H1 (cell line): ENCODE data around the gene TBRG4. TPM values are rescaled to one million over a fixed set of nuclear protein-coding genes. Genes with fewer than 3 reads are reported as not detected.

Experiments used
- CTCF ChIA-PET: fragments of 300-600 bp; sonication (Branson Sonifier 250); formaldehyde crosslinking; loops from one replicate; lab custom pipeline; 2021; ENCODE audit not compliant: partially characterized antibody; lab: Charles Lee
- POLR2A ChIA-PET: fragments of 300-600 bp; sonication (Branson Sonifier 250); formaldehyde crosslinking; loops from one replicate; lab custom pipeline; 2021; ENCODE audit warnings: inconsistent platforms; ENCODE audit not compliant: partially characterized antibody; lab: Charles Lee
- DNase-seq, 2 experiments: peaks; one replicate each; pipeline versions ENCODE4 v3.0.0 to v3.0.0-alpha.2; 2010 to 2022; ENCODE audit warnings: low spot score in 2 of 2, low read depth in 1 of 2, mixed read lengths in 1 of 2
- FAIRE-seq: peaks from 2 replicates; lab custom pipeline; 2011; peaks lifted over from hg19 to GRCh38; lab: Jason Lieb, UNC
- H2AFZ ChIP-seq: 2 replicates; pipeline ENCODE4 v1.8.1; 2012; ENCODE audit warnings: low read length, inconsistent platforms
- H2AK5ac ChIP-seq: 2 replicates; pipeline ENCODE4 v1.6.1; 2013; ENCODE audit warnings: low read depth, low read length
- H2BK120ac ChIP-seq: replicated peaks from 2 replicates; pipeline ENCODE3; 2013; ENCODE audit warnings: low read depth, low read length, inconsistent platforms
- H2BK12ac ChIP-seq: 2 replicates; pipeline ENCODE4 v1.6.1; 2013; ENCODE audit warnings: low read depth, low read length
- H2BK15ac ChIP-seq: 2 replicates; pipeline ENCODE4 v1.6.1; 2013; ENCODE audit warnings: low read length
- H2BK20ac ChIP-seq: 2 replicates; pipeline ENCODE4 v1.6.1; 2013; ENCODE audit warnings: low read length
- H2BK5ac ChIP-seq: 2 replicates; pipeline ENCODE4 v1.6.1; 2013; ENCODE audit warnings: low read depth, low read length
- H3K14ac ChIP-seq: 2 replicates; pipeline ENCODE4 v1.6.1; 2013; ENCODE audit warnings: inconsistent platforms; ENCODE audit not compliant: insufficient read length
- H3K18ac ChIP-seq: 2 replicates; pipeline ENCODE4 v1.6.1; 2013; ENCODE audit warnings: low read length; ENCODE audit errors: extremely low read depth
- H3K23ac ChIP-seq: 2 replicates; pipeline ENCODE4 v1.6.1; 2013; ENCODE audit warnings: inconsistent platforms; ENCODE audit not compliant: insufficient read length
- H3K23me2 ChIP-seq: 2 replicates; pipeline ENCODE4 v1.6.1; 2013; ENCODE audit warnings: low read depth, low read length
- H3K27ac ChIP-seq: 2 replicates; pipeline ENCODE4 v1.6.1; 2011; ENCODE audit warnings: low read depth, low read length, inconsistent platforms
- H3K27me3 ChIP-seq, 4 experiments: replicated peaks in 1 of 4; 1 replicate in 1 of 4; 2 replicates in 3 of 4; pipeline versions ENCODE4 v1.6.1 to v1.8.1; 2011 to 2013; ENCODE audit warnings: low read length in 3 of 4, mild to moderate bottlenecking in 3 of 4, inconsistent platforms in 2 of 4, mixed read lengths in 2 of 4, moderate library complexity in 1 of 4; ENCODE audit not compliant: control insufficient read depth in 3 of 4, insufficient read depth in 3 of 4; ENCODE audit errors: extremely low read depth in 1 of 4
- H3K36me3 ChIP-seq, 4 experiments: 2 replicates each; pipeline versions ENCODE4 v1.6.1 to v1.8.1; 2011 to 2013; ENCODE audit warnings: mild to moderate bottlenecking in 4 of 4, low read length in 3 of 4, moderate library complexity in 2 of 4, control low read depth in 1 of 4, inconsistent platforms in 1 of 4; ENCODE audit not compliant: insufficient read depth in 4 of 4, control insufficient read depth in 2 of 4
- H3K4ac ChIP-seq: replicated peaks from 2 replicates; pipeline ENCODE3; 2013; ENCODE audit warnings: low read length, low read depth, mixed read lengths, inconsistent platforms; ENCODE audit not compliant: insufficient read length
- H3K4me1 ChIP-seq, 4 experiments: replicated peaks in 1 of 4; 1 replicate in 1 of 4; 2 replicates in 3 of 4; pipeline versions ENCODE4 v1.6.1 to v1.8.1; 2011 to 2013; ENCODE audit warnings: low read length in 3 of 4, inconsistent platforms in 2 of 4, mixed read lengths in 1 of 4; ENCODE audit not compliant: insufficient read depth in 4 of 4, control insufficient read depth in 3 of 4
- H3K4me2 ChIP-seq, 2 experiments: 2 replicates each; pipeline versions ENCODE4 v1.6.1 to v1.8.1; 2011 to 2013; ENCODE audit warnings: low read depth in 2 of 2, low read length in 2 of 2, control low read depth in 1 of 2, inconsistent platforms in 1 of 2, mild to moderate bottlenecking in 1 of 2; ENCODE audit not compliant: insufficient read depth in 1 of 2
- H3K4me3 ChIP-seq, 4 experiments: fragments of 200-600, 300-600 bp in 1 of 4; sonication (generic), shearing (Covaris generic), sonication (Bioruptor Twin) in 1 of 4; 2 replicates each; pipeline versions ENCODE4 v1.5.1 to v1.8.1; 2011 to 2016; ENCODE audit warnings: low read length in 4 of 4, low read depth in 3 of 4, control low read depth in 2 of 4, inconsistent platforms in 2 of 4, mild to moderate bottlenecking in 2 of 4, mixed read lengths in 1 of 4, moderate library complexity in 1 of 4; ENCODE audit not compliant: insufficient read depth in 2 of 4; ENCODE audit errors: extremely low read depth in 1 of 4
- H3K56ac ChIP-seq: replicated peaks from 2 replicates; pipeline ENCODE3; 2013; ENCODE audit warnings: low read depth, mild to moderate bottlenecking, mixed read lengths, low read length, inconsistent platforms; ENCODE audit not compliant: insufficient read length
- H3K79me1 ChIP-seq: 2 replicates; pipeline ENCODE4 v1.6.1; 2013; ENCODE audit warnings: low read depth, low read length, control low read depth
- H3K79me2 ChIP-seq, 2 experiments: 2 replicates each; pipeline versions ENCODE4 v1.6.1 to v1.8.1; 2012 to 2013; ENCODE audit warnings: low read length in 2 of 2, mild to moderate bottlenecking in 2 of 2, inconsistent platforms in 1 of 2; ENCODE audit not compliant: insufficient read depth in 2 of 2, control insufficient read depth in 1 of 2
- H3K9ac ChIP-seq, 4 experiments: replicated peaks in 1 of 4; 1 replicate in 1 of 4; 2 replicates in 3 of 4; pipeline versions ENCODE4 v1.6.1 to v1.8.1; 2011 to 2013; ENCODE audit warnings: low read depth in 3 of 4, low read length in 3 of 4, control low read depth in 2 of 4, mild to moderate bottlenecking in 2 of 4, moderate library complexity in 2 of 4, inconsistent platforms in 1 of 4; ENCODE audit errors: extremely low read depth in 1 of 4
- H3K9me3 ChIP-seq, 2 experiments: 2 replicates each; pipeline versions ENCODE4 v1.6.1 to v1.8.1; 2012 to 2013; ENCODE audit warnings: mild to moderate bottlenecking in 2 of 2, moderate library complexity in 2 of 2, control low read depth in 1 of 2, inconsistent platforms in 1 of 2, low read depth in 1 of 2, low read length in 1 of 2, mixed read lengths in 1 of 2; ENCODE audit not compliant: insufficient read depth in 2 of 2
- H4K20me1 ChIP-seq, 2 experiments: replicated peaks in 1 of 2; 2 replicates each; pipeline versions ENCODE3 to v1.8.1; 2011 to 2013; ENCODE audit warnings: inconsistent platforms in 2 of 2, low read length in 2 of 2, mild to moderate bottlenecking in 1 of 2; ENCODE audit not compliant: insufficient read depth in 2 of 2, control insufficient read depth in 1 of 2
- H4K5ac ChIP-seq: 2 replicates; pipeline ENCODE4 v1.6.1; 2013; ENCODE audit warnings: low read length, low read depth, mixed read lengths, inconsistent platforms; ENCODE audit not compliant: insufficient read length
- H4K8ac ChIP-seq: 2 replicates; pipeline ENCODE4 v1.8.0; 2013; ENCODE audit warnings: mild to moderate bottlenecking, moderate library complexity, low read length, inconsistent platforms; ENCODE audit not compliant: insufficient read depth; ENCODE audit errors: extremely low read depth
- H4K91ac ChIP-seq: replicated peaks from 2 replicates; pipeline ENCODE3; 2013; ENCODE audit warnings: low read length, mixed read lengths, inconsistent platforms; ENCODE audit not compliant: insufficient read length
- WGBS, 2 experiments: shearing (Covaris generic) in 1 of 2; methylation state at CpG; one replicate each; pipeline versions ENCODE4 v1.1.6 to v1.1.7; 2013 to 2015; ENCODE audit warnings: low lambda C conversion rate in 2 of 2, mixed read lengths in 2 of 2, inconsistent platforms in 1 of 2, low coverage in 1 of 2, missing lambda C conversion rate in 1 of 2; ENCODE audit not compliant: insufficient replicate concordance in 2 of 2, insufficient coverage in 1 of 2, insufficient read length in 1 of 2; ENCODE audit errors: extremely low coverage in 1 of 2, missing lambda C conversion rate in 1 of 2; 5-methylcytosine and 5-hydroxymethylcytosine counted together
- polyA plus RNA-seq, 7 experiments: library from polyadenylated mRNA; depleted of rRNA in 3 of 7; stranded (reverse) in 5 of 7; unstranded in 2 of 7; fragments of >200 nt in 5 of 7; fragments of 200-250 nt in 2 of 7; gene quantifications; 1 replicate in 5 of 7; 2 replicates in 1 of 7; 4 replicates in 1 of 7; pipeline versions ENCODE4 v1.2.1 to v1.2.3, GENCODE V29; 2011 to 2013; ENCODE audit warnings: missing spikeins in 2 of 7, mixed read lengths in 2 of 7
- total RNA-seq: library from RNA; stranded (reverse); fragmentation: NEBNext Ultra II Directional; extraction: Animal tissue kit (Norgen Biotek cat#: 25700); gene quantifications from 2 replicates; pipeline ENCODE4 v1.2.1, GENCODE V29; 2021
- TF ChIP-seq, protein P1 (sequence below): IDR thresholded peaks from 2 replicates; pipeline ENCODE4 v1.6.1; 2012; ENCODE audit warnings: inconsistent platforms

Gene TBRG4
- total and polyA plus RNA-seq, 2 of the 8 experiments (the other 6 are each of a cell fraction or from before 2014, with no cell fraction given): 110 to 137 TPM

DNA sequence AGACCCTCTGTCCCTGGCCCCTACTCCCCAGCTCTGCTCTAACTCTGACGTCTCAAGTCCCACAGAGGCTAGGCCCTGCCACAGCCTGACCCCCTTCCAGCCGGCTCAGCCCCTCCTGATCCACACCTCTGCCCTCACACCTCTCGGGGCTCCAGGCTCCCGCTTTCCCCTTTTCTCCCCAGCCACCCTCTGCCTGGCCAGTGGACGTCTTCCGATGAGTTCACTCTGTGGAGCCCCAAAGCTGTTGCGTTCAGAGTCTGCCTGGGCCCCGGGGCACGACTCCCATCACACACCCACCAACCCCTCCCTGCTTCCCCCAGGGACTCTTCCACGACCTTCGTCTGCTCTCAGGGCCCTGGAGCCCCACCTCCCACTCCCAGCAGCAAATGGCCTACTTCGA lies 18.4 kb upstream of the TBRG4 start:
- H4K8ac ChIP-seq: peak overlapping the region; percentile 58; the same call in 1 of the 2 replicates
- no peaks in the 10 kb centered on the region for H3K9me3 ChIP-seq
- TF ChIP-seq, protein P1, sequence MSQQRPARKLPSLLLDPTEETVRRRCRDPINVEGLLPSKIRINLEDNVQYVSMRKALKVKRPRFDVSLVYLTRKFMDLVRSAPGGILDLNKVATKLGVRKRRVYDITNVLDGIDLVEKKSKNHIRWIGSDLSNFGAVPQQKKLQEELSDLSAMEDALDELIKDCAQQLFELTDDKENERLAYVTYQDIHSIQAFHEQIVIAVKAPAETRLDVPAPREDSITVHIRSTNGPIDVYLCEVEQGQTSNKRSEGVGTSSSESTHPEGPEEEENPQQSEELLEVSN: no peak
- TF ChIP-seq, all 59 proteins: peak for 0
- ChIA-PET CTCF (interaction anchor here (0.6 kb wide), 1 partner anchor 20 kb away, joined by 3 read pairs; no protein-coding TSS in a partner anchor), POLR2A (interaction anchor here (0.9 to 1.7 kb wide), 2 partner anchors 18 to 144 kb away, joined by 3 to 5 read pairs; partner anchors contain the start of gene TBRG4)
- no peak overlapping the region for H4K91ac ChIP-seq
- no peak overlapping the region for H3K18ac ChIP-seq
- no peaks in the 10 kb centered on the region for H4K20me1 ChIP-seq
- H3K27me3 ChIP-seq: no peaks in the 10 kb centered on the region
- no peak overlapping the region for H3K27ac ChIP-seq
- H3K36me3 ChIP-seq: no peaks in the 10 kb centered on the region
- H2BK12ac ChIP-seq: no peak overlapping the region
- DNase-seq (no peak), FAIRE-seq (no peak)
- H2AFZ ChIP-seq: no peak overlapping the region
- no peak overlapping the region for H3K56ac ChIP-seq
- no peak overlapping the region for H4K5ac ChIP-seq
- no peaks in the 10 kb centered on the region for H3K79me1 ChIP-seq
- H2BK20ac ChIP-seq: no peak overlapping the region
- H2BK5ac ChIP-seq: no peak overlapping the region
- no peak overlapping the region for H2AK5ac ChIP-seq
- WGBS, 2 experiments: 75% methylated on average over 9 of the region's 12 CpGs; no CpG with 5 or more reads in 1 of the 2 experiments
- no peak overlapping the region for H3K9ac ChIP-seq
- H2BK15ac ChIP-seq: no peak overlapping the region
- no peaks in the 10 kb centered on the region for H3K23me2 ChIP-seq
- H2BK120ac ChIP-seq: no peak overlapping the region
- H3K23ac ChIP-seq: no peak overlapping the region
- H3K79me2 ChIP-seq: no peaks in the 10 kb centered on the region
- H3K4me2 ChIP-seq: no peak overlapping the region
- no peak overlapping the region for H3K4me3 ChIP-seq
- no peaks in the 10 kb centered on the region for H3K4me1 ChIP-seq
- no peak overlapping the region for H3K4ac ChIP-seq
- H3K14ac ChIP-seq: no peak overlapping the region
